ENCODE results near the gene SBF2.

The SBF2 gene

DNA sequence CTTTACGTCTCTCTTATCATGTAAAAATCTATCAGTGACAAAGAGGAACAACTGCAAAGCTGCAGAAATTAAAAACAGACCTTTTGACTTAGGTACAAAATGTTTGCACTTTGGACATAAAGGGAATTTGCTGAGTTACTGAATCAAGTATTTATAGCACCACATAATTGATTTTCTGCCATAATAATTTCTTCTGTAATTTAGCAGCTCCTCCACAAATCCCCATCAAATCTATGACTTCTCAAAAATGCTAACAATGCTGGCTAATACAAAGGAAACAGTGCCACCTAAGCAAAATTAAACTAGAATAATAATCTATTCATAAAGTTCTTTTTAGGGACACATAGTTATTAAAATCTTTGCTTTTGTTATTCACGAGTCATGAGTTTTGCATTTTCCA lies 415.1 kb downstream of the SBF2 start:
- no peak for TF ChIP-seq TAF1 (IDR thresholded peaks at IDR 0.05; ENCODE audit: borderline replicate concordance, insufficient read depth, low read length)
- TF ChIP-seq POLR2AphosphoS5 (IDR thresholded peaks at IDR 0.05; ENCODE audit: low read depth, low read length) = no peak
- no peak for TF ChIP-seq SIN3A (IDR thresholded peaks at IDR 0.05; ENCODE audit: borderline replicate concordance, insufficient read depth, low read length)

DNA sequence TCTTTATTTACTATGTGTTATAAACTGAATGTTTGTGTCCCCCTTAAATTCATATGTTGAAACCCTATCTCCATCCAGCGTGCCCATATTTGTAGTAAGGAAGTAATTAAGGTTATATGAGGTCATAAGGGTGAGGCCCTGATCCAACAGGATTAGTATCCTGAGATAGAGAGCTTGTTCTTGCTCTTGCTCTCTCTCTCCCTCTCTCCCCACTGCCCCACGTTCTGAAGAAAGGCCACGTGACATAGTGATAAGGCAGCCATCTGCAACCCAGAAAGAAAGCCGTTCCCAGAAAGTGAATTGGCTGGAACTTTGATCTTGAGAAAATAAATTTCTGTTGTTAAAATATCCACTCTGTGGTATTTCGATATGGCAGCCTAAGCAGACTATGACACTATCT lies 417.7 kb downstream of the SBF2 start:
- TF ChIP-seq, protein P1, sequence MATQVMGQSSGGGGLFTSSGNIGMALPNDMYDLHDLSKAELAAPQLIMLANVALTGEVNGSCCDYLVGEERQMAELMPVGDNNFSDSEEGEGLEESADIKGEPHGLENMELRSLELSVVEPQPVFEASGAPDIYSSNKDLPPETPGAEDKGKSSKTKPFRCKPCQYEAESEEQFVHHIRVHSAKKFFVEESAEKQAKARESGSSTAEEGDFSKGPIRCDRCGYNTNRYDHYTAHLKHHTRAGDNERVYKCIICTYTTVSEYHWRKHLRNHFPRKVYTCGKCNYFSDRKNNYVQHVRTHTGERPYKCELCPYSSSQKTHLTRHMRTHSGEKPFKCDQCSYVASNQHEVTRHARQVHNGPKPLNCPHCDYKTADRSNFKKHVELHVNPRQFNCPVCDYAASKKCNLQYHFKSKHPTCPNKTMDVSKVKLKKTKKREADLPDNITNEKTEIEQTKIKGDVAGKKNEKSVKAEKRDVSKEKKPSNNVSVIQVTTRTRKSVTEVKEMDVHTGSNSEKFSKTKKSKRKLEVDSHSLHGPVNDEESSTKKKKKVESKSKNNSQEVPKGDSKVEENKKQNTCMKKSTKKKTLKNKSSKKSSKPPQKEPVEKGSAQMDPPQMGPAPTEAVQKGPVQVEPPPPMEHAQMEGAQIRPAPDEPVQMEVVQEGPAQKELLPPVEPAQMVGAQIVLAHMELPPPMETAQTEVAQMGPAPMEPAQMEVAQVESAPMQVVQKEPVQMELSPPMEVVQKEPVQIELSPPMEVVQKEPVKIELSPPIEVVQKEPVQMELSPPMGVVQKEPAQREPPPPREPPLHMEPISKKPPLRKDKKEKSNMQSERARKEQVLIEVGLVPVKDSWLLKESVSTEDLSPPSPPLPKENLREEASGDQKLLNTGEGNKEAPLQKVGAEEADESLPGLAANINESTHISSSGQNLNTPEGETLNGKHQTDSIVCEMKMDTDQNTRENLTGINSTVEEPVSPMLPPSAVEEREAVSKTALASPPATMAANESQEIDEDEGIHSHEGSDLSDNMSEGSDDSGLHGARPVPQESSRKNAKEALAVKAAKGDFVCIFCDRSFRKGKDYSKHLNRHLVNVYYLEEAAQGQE (IDR thresholded peaks at IDR 0.05; ENCODE audit: insufficient read depth in 1 of 2, low read depth in 2 of 2, low read length in 2 of 2) = no peak
- TF ChIP-seq POLR2AphosphoS5 (IDR thresholded peaks at IDR 0.05; ENCODE audit: low read depth, low read length) (no peak), FOXP2 (optimal IDR thresholded peaks at IDR 0.05; ENCODE audit: borderline replicate concordance, extremely low read depth, extremely low read length, insufficient read depth) (no peak), SIN3A (IDR thresholded peaks at IDR 0.05; ENCODE audit: borderline replicate concordance, insufficient read depth, low read length) (no peak), TAF1 (IDR thresholded peaks at IDR 0.05; ENCODE audit: borderline replicate concordance, insufficient read depth, low read length) (no peak)

- TF ChIP-seq POLR2AphosphoS5 (IDR thresholded peaks at IDR 0.05; ENCODE audit: low read depth, low read length) (no peak), TAF1 (IDR thresholded peaks at IDR 0.05; ENCODE audit: borderline replicate concordance, insufficient read depth, low read length) (no peak), FOXP2 (optimal IDR thresholded peaks at IDR 0.05; ENCODE audit: borderline replicate concordance, extremely low read depth, extremely low read length, insufficient read depth) (no peak), SIN3A (IDR thresholded peaks at IDR 0.05; ENCODE audit: borderline replicate concordance, insufficient read depth, low read length) (no peak)
- TF ChIP-seq, protein P1 (IDR thresholded peaks at IDR 0.05; ENCODE audit: insufficient read depth in 1 of 2, low read depth in 2 of 2, low read length in 2 of 2) = no peak
Observed at GRCh38 chr11:9875862-9876261, 418.2 kb downstream of the SBF2 start.

DNA sequence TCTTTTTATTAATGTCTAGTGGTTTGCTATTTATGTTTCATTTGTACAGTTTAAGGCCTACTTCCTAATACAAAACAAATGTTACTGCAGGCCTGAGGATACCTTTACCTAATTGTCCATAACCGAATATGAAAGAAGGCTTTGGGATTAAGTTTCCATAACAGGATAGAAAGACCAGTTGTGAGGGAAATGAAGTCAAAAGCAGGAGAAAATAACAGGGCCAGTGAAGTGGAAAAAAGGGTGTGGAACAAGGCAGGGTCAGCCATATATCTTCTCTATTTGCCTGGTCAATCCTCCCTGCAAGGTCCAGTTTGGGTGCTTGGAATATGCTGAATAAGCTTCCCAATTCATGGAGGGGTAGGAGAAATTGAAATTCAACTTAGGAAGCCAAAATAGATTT lies 418.6 kb downstream of the SBF2 start:
- TF ChIP-seq POLR2AphosphoS5 (IDR thresholded peaks at IDR 0.05; ENCODE audit: low read depth, low read length) (no peak), SIN3A (IDR thresholded peaks at IDR 0.05; ENCODE audit: borderline replicate concordance, insufficient read depth, low read length) (no peak), FOXP2 (optimal IDR thresholded peaks at IDR 0.05; ENCODE audit: borderline replicate concordance, extremely low read depth, extremely low read length, insufficient read depth) (no peak), TAF1 (IDR thresholded peaks at IDR 0.05; ENCODE audit: borderline replicate concordance, insufficient read depth, low read length) (no peak)
- TF ChIP-seq, protein P1 (IDR thresholded peaks at IDR 0.05; ENCODE audit: insufficient read depth in 1 of 2, low read depth in 2 of 2, low read length in 2 of 2) = no peak

DNA sequence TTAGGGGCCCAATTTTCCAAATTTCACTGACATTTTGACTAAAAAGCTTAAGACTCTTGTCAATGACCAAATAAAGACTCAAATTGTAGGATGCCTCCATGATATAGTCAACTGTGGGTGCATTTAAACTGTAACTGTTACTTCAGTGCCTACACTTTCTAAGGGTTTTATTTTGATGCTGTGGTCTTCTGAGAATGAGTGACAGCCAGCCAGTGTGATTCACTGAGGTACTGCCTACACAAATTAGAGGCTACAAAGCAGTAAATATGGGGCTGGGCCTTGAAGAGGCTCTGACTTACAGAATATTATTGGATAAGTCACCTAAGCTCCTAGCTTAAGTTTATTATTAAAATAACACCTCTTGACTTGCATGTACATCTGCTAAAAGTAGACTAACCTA lies 419.6 kb downstream of the SBF2 start:
- no peak for TF ChIP-seq POLR2AphosphoS5 (IDR thresholded peaks at IDR 0.05; ENCODE audit: low read depth, low read length)
- TF ChIP-seq, protein P1 (IDR thresholded peaks at IDR 0.05; ENCODE audit: insufficient read depth in 1 of 2, low read depth in 2 of 2, low read length in 2 of 2) = no peak
- no peak for TF ChIP-seq FOXP2 (optimal IDR thresholded peaks at IDR 0.05; ENCODE audit: borderline replicate concordance, extremely low read depth, extremely low read length, insufficient read depth)
- no peak for TF ChIP-seq TAF1 (IDR thresholded peaks at IDR 0.05; ENCODE audit: borderline replicate concordance, insufficient read depth, low read length)
- no peak for TF ChIP-seq SIN3A (IDR thresholded peaks at IDR 0.05; ENCODE audit: borderline replicate concordance, insufficient read depth, low read length)

Data from PFSK-1 (cell line).